CD14-positive monocyte (primary cell): Measurements from ENCODE around the gene NCL. TPM values are rescaled to one million over a fixed set of nuclear protein-coding genes. Genes with fewer than 3 reads are reported as not detected.

ENCODE experiments used
- DNase-seq, 3 donors: peaks; one replicate each; pipeline ENCODE4 v3.0.0-alpha.2; 2011 to 2022
- H2AFZ ChIP-seq: 2 replicates; pipeline ENCODE4 v1.6.0; 2012; ENCODE audit warnings: mild to moderate bottlenecking, low read depth, low read length, inconsistent platforms; ENCODE audit not compliant: insufficient read depth, poor library complexity, severe bottlenecking
- H3K27ac ChIP-seq, 2 donors: 1 replicate in 1 of 2; 2 replicates in 1 of 2; pipeline ENCODE4 v1.5.1; 2012 to 2013; ENCODE audit warnings: low read length in 2 of 2, control low read depth in 1 of 2, inconsistent platforms in 1 of 2, low read depth in 1 of 2, mild to moderate bottlenecking in 1 of 2
- H3K27me3 ChIP-seq, 2 donors: one replicate each; pipeline versions ENCODE4 v1.6.0 to v1.6.1; 2011 to 2013; ENCODE audit warnings: low read length in 2 of 2; ENCODE audit not compliant: control insufficient read depth in 2 of 2, insufficient read depth in 2 of 2
- H3K36me3 ChIP-seq, 2 donors: replicated peaks in 1 of 2; 1 replicate in 1 of 2; 2 replicates in 1 of 2; pipeline versions ENCODE4 v1.5.1 to v1.6.1; 2012 to 2013; ENCODE audit warnings: low read length in 2 of 2, control low read depth in 1 of 2, inconsistent platforms in 1 of 2, mild to moderate bottlenecking in 1 of 2; ENCODE audit not compliant: insufficient read depth in 2 of 2, control insufficient read depth in 1 of 2
- H3K4me1 ChIP-seq, 2 donors: 1 replicate in 1 of 2; 2 replicates in 1 of 2; pipeline versions ENCODE4 v1.5.1 to v1.6.1; 2012 to 2013; ENCODE audit warnings: low read length in 2 of 2, control low read depth in 1 of 2, inconsistent platforms in 1 of 2, mild to moderate bottlenecking in 1 of 2, moderate library complexity in 1 of 2; ENCODE audit not compliant: insufficient read depth in 2 of 2, control insufficient read depth in 1 of 2
- H3K4me2 ChIP-seq: replicated peaks from 2 replicates; pipeline ENCODE3; 2012; ENCODE audit warnings: low read length, moderate library complexity, mild to moderate bottlenecking; ENCODE audit not compliant: poor library complexity, severe bottlenecking; ENCODE audit errors: extremely low read depth
- H3K4me3 ChIP-seq, 3 experiments: fragments of 200-600 bp in 1 of 3; sonication (generic) in 1 of 3; replicated peaks in 1 of 3; 1 replicate in 2 of 3; 2 replicates in 1 of 3; pipeline ENCODE4 v1.5.1; 2011 to 2013; ENCODE audit warnings: low read length in 3 of 3, mild to moderate bottlenecking in 3 of 3, control low read depth in 2 of 3, low read depth in 2 of 3, inconsistent platforms in 1 of 3, moderate library complexity in 1 of 3
- H3K79me2 ChIP-seq: 2 replicates; pipeline ENCODE4 v1.6.0; 2012; ENCODE audit warnings: mild to moderate bottlenecking, control low read depth, inconsistent platforms, low read length, moderate library complexity; ENCODE audit not compliant: insufficient read depth
- H3K9ac ChIP-seq: 2 replicates; pipeline ENCODE4 v1.6.0; 2017; ENCODE audit warnings: low read length, mild to moderate bottlenecking; ENCODE audit not compliant: insufficient read depth, poor library complexity, severe bottlenecking
- H3K9me3 ChIP-seq, 2 donors: replicated peaks in 1 of 2; 1 replicate in 1 of 2; 2 replicates in 1 of 2; pipeline versions ENCODE4 v1.5.1 to v1.6.1; 2012 to 2013; ENCODE audit warnings: low read length in 2 of 2, control low read depth in 1 of 2; ENCODE audit not compliant: control insufficient read depth in 1 of 2, insufficient read depth in 1 of 2
- H4K20me1 ChIP-seq: 2 replicates; pipeline ENCODE4 v1.6.0; 2012; ENCODE audit warnings: mild to moderate bottlenecking, low read length, control low read depth, moderate library complexity; ENCODE audit not compliant: insufficient read depth
- H3K27ac Mint-ChIP-seq, 7 donors: one replicate each; pipeline ENCODE4 v1.8.0; 2020; ENCODE audit warnings: mild to moderate bottlenecking in 7 of 7, mixed read lengths in 7 of 7, moderate library complexity in 6 of 7, inconsistent platforms in 2 of 7
- H3K27me3 Mint-ChIP-seq, 3 donors: one replicate each; pipeline ENCODE4 v1.8.0; 2021 to 2022; ENCODE audit warnings: low read depth in 3 of 3, mild to moderate bottlenecking in 3 of 3, mixed read lengths in 3 of 3, moderate library complexity in 3 of 3, inconsistent platforms in 1 of 3
- H3K36me3 Mint-ChIP-seq, 2 donors: one replicate each; pipeline ENCODE4 v1.8.0; 2020; ENCODE audit warnings: mixed read lengths in 2 of 2, inconsistent platforms in 1 of 2, mild to moderate bottlenecking in 1 of 2
- H3K4me1 Mint-ChIP-seq: one replicate; pipeline ENCODE4 v1.8.0; 2020; ENCODE audit warnings: mild to moderate bottlenecking, mixed read lengths
- H3K4me3 Mint-ChIP-seq, 2 donors: one replicate each; pipeline ENCODE4 v1.8.0; 2020; ENCODE audit warnings: mild to moderate bottlenecking in 2 of 2, mixed read lengths in 2 of 2, moderate library complexity in 1 of 2
- H3K9me3 Mint-ChIP-seq, 7 donors: one replicate each; pipeline ENCODE4 v1.8.0; 2020 to 2022; ENCODE audit warnings: mixed read lengths in 7 of 7, mild to moderate bottlenecking in 6 of 7, moderate library complexity in 6 of 7, inconsistent platforms in 2 of 7
- CTCF ChIP-seq: fragments of 200-600 bp; IDR thresholded peaks from one replicate; pipeline ENCODE4 v1.8.0; 2022; ENCODE audit warnings: antibody characterized with exemption, mild to moderate bottlenecking
- WGBS: methylation state at CpG from one replicate; pipeline ENCODE4 v1.1.5; 2013; ENCODE audit warnings: missing lambda C conversion rate; ENCODE audit not compliant: insufficient coverage; 5-methylcytosine and 5-hydroxymethylcytosine counted together
- intact Hi-C, 2 donors: fragments of 100-400 bp; cut with micrococcal nuclease; formaldehyde crosslinking; loops; one replicate each; pipeline versions ENCODE4 v1.15.0 to v1.15.1; 2023
- polyA plus RNA-seq, 3 donors: library from polyadenylated mRNA; depleted of rRNA in 1 of 3; unstranded in 2 of 3; stranded (reverse) in 1 of 3; fragments of 300-500 nt in 2 of 3; fragments of >200 nt in 1 of 3; fragmentation: Illumina TruSeq in 2 of 3; gene quantifications; 1 replicate in 2 of 3; 2 replicates in 1 of 3; pipeline ENCODE4 v1.2.3, GENCODE V29; 2012 to 2021

Gene NCL
- polyA plus RNA-seq, 3 donors = 26.2 to 143 (median 106) TPM

DNA sequence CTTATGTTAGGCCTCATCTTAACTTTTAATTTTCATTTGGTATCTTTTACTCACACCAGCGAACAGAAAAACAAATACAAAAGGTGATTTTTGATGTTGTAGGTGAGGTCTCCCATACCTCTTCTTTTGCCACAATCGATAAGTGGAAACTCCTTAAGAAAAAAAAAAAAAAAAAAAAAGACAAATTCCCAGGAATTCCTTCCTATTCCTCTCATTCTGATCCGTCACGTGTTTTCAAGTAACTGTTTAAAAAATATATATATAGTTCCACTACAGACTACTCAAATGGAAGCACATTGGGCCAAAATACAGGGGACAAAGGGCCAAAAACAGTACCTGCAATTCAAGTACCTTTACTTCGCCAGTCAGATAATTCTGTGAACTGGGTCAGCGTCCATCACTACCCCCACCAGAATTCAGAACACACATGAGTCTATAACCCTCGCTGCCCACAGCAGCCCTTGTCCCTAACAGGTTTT, 49.5 kb upstream of the NCL start:
- H3K4me2 ChIP-seq = peak overlapping the region; percentile 86
- WGBS = 5% methylated on average over 3 of the region's 7 CpGs
- H3K27ac Mint-ChIP-seq = peak overlapping the region; percentile 91 to 97 (median 93)
- no peaks in the 10 kb centered on the region for H3K36me3 Mint-ChIP-seq
- peaks cover 0 to 2% (median 0%) of the 10 kb centered on the region in 7 donors for H3K9me3 Mint-ChIP-seq
- peak overlapping the region; percentile 83 to 85 for H3K4me3 Mint-ChIP-seq
- peaks cover 0 to 3% (median 1%) of the 10 kb centered on the region in 3 donors for H3K27me3 Mint-ChIP-seq
- peak overlapping the region; percentile 79 for H3K9ac ChIP-seq
- H3K36me3 ChIP-seq = no peaks in the 10 kb centered on the region
- no peak for TF ChIP-seq CTCF
- peaks cover 12% of the 10 kb centered on the region for H3K4me1 Mint-ChIP-seq
- H3K27ac ChIP-seq = peak overlapping the region; percentile 47 to 89
- no peak for DNase-seq
- no peaks in the 10 kb centered on the region for H4K20me1 ChIP-seq
- intact Hi-C loops = loop anchor here (5.0 to 10.0 kb wide), 5 partner anchors 46 to 1181 kb away; partner anchors contain the start of genes GIGYF2 (in 1 of the 2) and PDE6D (in 1 of the 2)
- H3K4me3 ChIP-seq = peak overlapping the region; percentile 34 to 86 (median 40)
- H2AFZ ChIP-seq = peak overlapping the region; percentile 89
- no peaks in the 10 kb centered on the region for H3K27me3 ChIP-seq
- no peaks in the 10 kb centered on the region for H3K79me2 ChIP-seq
- H3K4me1 ChIP-seq = peaks cover 6 to 11% of the 10 kb centered on the region in 2 donors
- no peaks in the 10 kb centered on the region for H3K9me3 ChIP-seq

DNA sequence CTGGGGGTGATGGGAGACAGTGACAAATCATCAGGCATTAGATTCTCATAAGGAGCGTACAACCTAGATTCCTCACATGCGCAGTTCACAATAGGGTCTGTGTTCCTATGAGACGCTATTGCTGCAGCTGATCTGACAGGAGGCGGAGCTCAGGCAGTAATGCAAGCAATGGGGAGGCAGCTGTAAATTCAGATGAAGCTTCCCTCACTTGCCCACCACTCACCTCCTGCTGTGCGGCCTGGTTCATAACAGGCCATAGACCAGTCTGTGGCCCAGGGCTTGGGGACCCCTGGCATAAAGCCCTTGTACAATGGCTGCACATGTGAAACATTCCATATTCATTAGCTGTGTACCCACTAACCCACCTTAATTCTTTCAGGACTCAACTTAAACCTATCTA, 47.9 kb upstream of the NCL start:
- H3K9me3 ChIP-seq = no peaks in the 10 kb centered on the region
- H2AFZ ChIP-seq = no peak overlapping the region
- no peak overlapping the region for H3K9ac ChIP-seq
- peaks cover 0 to 2% (median 0%) of the 10 kb centered on the region in 3 donors for H3K27me3 Mint-ChIP-seq
- WGBS = 95% methylated on average over 4 of the region's 5 CpGs
- H3K36me3 ChIP-seq = no peaks in the 10 kb centered on the region
- peaks cover 6 to 11% of the 10 kb centered on the region in 2 donors for H3K4me1 ChIP-seq
- H3K4me2 ChIP-seq = no peak overlapping the region
- H3K4me3 ChIP-seq = no peak overlapping the region
- H3K27ac ChIP-seq = no peak overlapping the region
- H4K20me1 ChIP-seq = no peaks in the 10 kb centered on the region
- no peak for DNase-seq
- H3K4me1 Mint-ChIP-seq = peaks cover 12% of the 10 kb centered on the region
- intact Hi-C loops = loop anchor here (5.0 to 10.0 kb wide), 5 partner anchors 45 to 1183 kb away; partner anchors contain the start of genes GIGYF2 (in 1 of the 2) and PDE6D (in 1 of the 2)
- no peak overlapping the region for H3K4me3 Mint-ChIP-seq
- H3K27ac Mint-ChIP-seq = peak overlapping the region in 2 of 7 donors; percentile 14 to 43
- peaks cover 0 to 1% (median 0%) of the 10 kb centered on the region in 7 donors for H3K9me3 Mint-ChIP-seq
- H3K27me3 ChIP-seq = no peaks in the 10 kb centered on the region
- TF ChIP-seq CTCF = no peak
- no peaks in the 10 kb centered on the region for H3K79me2 ChIP-seq
- H3K36me3 Mint-ChIP-seq = no peaks in the 10 kb centered on the region
